ENCODE results near the gene SCNN1G. TPM values are rescaled to one million over a fixed set of nuclear protein-coding genes. Genes with fewer than 3 reads are reported as not detected.
"Not testable (repeated sequence)": the region's sequence is repeated elsewhere in the genome, so short reads cannot be mapped to it uniquely, and the experiment has no call there.

Gene SCNN1G, protein sequence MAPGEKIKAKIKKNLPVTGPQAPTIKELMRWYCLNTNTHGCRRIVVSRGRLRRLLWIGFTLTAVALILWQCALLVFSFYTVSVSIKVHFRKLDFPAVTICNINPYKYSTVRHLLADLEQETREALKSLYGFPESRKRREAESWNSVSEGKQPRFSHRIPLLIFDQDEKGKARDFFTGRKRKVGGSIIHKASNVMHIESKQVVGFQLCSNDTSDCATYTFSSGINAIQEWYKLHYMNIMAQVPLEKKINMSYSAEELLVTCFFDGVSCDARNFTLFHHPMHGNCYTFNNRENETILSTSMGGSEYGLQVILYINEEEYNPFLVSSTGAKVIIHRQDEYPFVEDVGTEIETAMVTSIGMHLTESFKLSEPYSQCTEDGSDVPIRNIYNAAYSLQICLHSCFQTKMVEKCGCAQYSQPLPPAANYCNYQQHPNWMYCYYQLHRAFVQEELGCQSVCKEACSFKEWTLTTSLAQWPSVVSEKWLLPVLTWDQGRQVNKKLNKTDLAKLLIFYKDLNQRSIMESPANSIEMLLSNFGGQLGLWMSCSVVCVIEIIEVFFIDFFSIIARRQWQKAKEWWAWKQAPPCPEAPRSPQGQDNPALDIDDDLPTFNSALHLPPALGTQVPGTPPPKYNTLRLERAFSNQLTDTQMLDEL
- not detected in 2 replicates for total RNA-seq

DNA sequence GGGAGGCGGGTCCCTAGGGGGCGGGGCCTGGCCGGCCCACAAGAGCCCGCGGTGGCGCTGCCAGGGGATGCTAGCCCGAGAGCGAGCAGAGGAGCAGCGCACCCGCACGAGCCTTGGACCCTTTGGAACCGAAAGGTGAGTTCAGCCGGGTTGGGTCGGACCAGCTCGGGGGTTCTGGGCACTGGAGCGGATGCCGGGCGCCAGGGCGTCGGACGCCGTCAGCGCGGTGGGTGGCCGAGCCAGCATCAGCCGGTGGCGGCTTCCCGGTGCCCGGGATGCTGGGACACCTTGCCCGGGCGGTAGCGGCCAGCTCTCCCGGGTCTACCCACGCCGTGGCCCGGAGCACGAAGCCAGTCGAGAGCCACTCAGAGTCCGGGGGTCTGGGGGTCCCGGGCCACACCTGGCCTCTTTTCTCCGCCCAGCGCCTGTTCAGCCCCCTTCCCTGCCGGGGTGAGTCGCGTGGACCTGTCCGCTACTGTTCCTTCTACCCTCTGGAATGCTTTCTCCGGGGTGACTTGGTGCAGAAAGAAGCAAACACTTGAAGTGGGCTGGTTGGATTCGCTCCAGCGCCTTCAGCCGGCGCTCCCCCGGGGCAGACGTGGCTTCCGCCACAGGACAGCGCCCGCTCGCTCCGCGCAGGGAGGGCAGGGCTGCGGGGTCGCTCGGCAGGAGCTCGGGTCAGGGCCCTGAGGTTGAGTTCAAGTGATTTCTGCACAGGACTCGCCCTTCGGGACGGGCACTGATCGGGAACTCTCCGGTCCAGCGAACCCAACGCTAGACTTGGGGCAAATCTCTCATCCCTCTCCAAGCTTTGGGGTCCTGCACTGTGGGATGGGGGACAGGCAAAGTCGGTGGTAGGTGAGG, at the start of gene SCNN1G:
Gene SCNN1G, plus strand, starts transcription at position 67 of the 864 bp plus-strand sequence. CDS start 3,527 bp downstream, outside the sequence.
- peak; percentile 1 for DNase-seq (ENCODE audit: low spot score)

DNA sequence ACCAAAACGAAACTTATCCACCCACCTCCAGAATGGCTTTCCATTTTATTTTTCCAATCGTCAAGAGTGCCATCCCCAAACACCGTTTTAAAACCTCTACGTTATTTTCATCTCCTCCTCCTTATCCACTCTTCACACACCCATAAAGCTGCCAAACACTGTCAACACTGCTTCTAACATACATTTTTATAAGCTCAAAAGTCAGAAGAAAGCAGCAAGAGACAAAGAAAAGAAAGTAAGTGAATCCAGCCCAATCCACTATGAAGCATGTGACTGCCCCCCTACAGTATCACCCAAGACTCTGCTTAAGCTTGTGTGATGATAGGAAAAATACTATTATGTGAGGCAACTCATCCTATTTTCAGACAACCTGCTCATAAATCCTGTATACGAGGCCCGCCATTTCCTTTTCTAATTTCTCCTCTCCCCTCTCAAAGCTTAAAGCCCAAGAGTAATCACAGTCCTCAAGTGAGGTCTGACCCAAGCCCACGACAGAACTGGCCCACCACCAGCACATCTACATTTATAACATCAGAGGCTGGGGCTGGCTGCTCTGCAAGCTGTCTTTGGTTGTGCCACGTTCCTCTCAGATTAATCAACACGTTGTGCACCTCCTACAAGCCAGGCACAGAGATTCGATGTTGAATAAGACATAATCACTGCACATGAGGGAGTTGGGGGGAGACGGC, 49.6 kb upstream of the SCNN1G start:
- H3K4me3 Mint-ChIP-seq = no peak overlapping the region
- H3K27me3 Mint-ChIP-seq (ENCODE audit: insufficient read depth) = peaks cover 4% of the 10 kb centered on the region
- intact Hi-C loops (cut with micrococcal nuclease) = no loop called here
- peaks cover 21% of the 10 kb centered on the region for H3K9me3 Mint-ChIP-seq
- H3K36me3 Mint-ChIP-seq (ENCODE audit: low read depth) = peaks cover 4% of the 10 kb centered on the region
- DNase-seq (ENCODE audit: low spot score) = no peak
- peaks cover 19% of the 10 kb centered on the region for H3K4me1 Mint-ChIP-seq (ENCODE audit: low read depth)
- no peak overlapping the region for H3K27ac Mint-ChIP-seq

More for the DNA sequence above, at the start of gene SCNN1G:
- no peaks in the 10 kb centered on the region for H3K36me3 Mint-ChIP-seq (ENCODE audit: low read depth)
- no peak within 1 kb of the TSS for H3K27ac Mint-ChIP-seq
- intact Hi-C loops (cut with micrococcal nuclease) = loop anchor here (1.0 kb wide), 1 partner anchor 251 kb away; no protein-coding TSS in a partner anchor
- peak within 1 kb of the TSS; percentile 17 for H3K4me3 Mint-ChIP-seq
- H3K9me3 Mint-ChIP-seq = no peaks in the 10 kb centered on the region
- H3K27me3 Mint-ChIP-seq (ENCODE audit: insufficient read depth) = peaks cover 43% of the 10 kb centered on the region
- H3K4me1 Mint-ChIP-seq (ENCODE audit: low read depth) = peaks cover 6% of the 10 kb centered on the region

DNA sequence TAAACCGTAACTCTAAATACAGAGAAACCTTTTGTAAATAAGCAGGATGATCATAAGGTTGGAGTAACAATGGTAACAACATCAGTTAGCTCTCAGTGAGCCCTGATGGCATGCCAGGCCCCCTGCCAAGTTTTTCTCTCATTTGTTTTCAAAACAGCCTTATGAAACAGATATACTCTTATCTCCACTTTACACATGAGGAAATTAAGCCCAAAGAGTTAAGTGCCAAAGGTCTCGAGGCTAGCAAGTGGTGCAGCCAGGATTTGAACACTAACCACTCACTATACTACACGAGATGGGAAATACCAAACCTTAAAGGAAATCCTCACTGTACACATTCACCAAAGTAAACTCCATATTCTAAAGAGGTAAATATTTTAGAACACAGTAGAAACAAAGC, 48.3 kb upstream of the SCNN1G start:
- peaks cover 32% of the 10 kb centered on the region for H3K9me3 Mint-ChIP-seq
- peaks cover 2% of the 10 kb centered on the region for H3K27me3 Mint-ChIP-seq (ENCODE audit: insufficient read depth)
- H3K4me3 Mint-ChIP-seq = no peak overlapping the region
- peaks cover 19% of the 10 kb centered on the region for H3K4me1 Mint-ChIP-seq (ENCODE audit: low read depth)
- no peak for DNase-seq (ENCODE audit: low spot score)
- no peak overlapping the region for H3K27ac Mint-ChIP-seq
- peaks cover 4% of the 10 kb centered on the region for H3K36me3 Mint-ChIP-seq (ENCODE audit: low read depth)
- intact Hi-C loops (cut with micrococcal nuclease) = no loop called here

DNA sequence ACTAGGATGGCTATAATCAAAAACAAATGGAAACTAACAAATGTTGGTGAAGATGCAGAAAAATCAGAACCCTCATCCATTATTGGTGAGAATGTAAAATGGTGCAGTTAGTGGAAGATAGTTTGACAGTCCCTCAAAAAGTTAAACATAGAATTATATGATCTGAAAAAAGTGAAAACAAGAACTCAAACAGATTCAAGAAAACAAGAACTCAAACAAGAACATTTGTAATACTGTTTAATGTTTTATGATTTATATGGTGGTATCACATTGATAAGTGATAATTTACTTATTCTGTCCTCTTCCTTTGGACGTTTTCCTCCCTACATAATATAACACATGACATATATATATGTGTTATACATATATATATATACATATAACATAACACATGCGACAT, 45.3 kb upstream of the SCNN1G start:
- Mint-ChIP-seq H3K27ac (no peak overlapping the region), H3K4me1 (ENCODE audit: low read depth) (peaks cover 11% of the 10 kb centered on the region), H3K36me3 (ENCODE audit: low read depth) (peaks cover 4% of the 10 kb centered on the region), H3K27me3 (ENCODE audit: insufficient read depth) (no peaks in the 10 kb centered on the region), H3K9me3 (peaks cover 32% of the 10 kb centered on the region), H3K4me3 (no peak overlapping the region)
- no peak for DNase-seq (ENCODE audit: low spot score)
- intact Hi-C loops (cut with micrococcal nuclease) = no loop called here

DNA sequence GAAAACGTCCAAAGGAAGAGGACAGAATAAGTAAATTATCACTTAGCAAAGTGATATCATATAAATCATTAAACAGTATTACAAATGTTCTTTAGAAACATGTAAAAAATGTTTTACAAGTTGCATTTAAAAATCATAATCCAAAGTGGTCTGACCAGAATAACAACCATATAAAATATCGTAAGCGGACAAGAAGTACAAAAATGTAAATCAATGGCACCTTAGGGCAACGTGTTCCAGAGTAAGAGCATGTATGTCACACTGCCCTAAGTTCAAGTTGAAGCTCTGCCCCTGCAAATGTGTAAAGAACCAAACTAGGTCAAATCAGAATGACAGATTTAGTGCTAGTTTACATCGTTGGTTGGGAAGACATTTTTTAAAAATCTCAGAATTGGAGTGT, 44.7 kb upstream of the SCNN1G start:
- Mint-ChIP-seq H3K27me3 (ENCODE audit: insufficient read depth) (no peaks in the 10 kb centered on the region), H3K36me3 (ENCODE audit: low read depth) (peaks cover 4% of the 10 kb centered on the region), H3K4me1 (ENCODE audit: low read depth) (peaks cover 5% of the 10 kb centered on the region), H3K9me3 (peaks cover 32% of the 10 kb centered on the region), H3K4me3 (no peak overlapping the region), H3K27ac (no peak overlapping the region)
- DNase-seq (ENCODE audit: low spot score) = no peak
- intact Hi-C loops (cut with micrococcal nuclease) = no loop called here

DNA sequence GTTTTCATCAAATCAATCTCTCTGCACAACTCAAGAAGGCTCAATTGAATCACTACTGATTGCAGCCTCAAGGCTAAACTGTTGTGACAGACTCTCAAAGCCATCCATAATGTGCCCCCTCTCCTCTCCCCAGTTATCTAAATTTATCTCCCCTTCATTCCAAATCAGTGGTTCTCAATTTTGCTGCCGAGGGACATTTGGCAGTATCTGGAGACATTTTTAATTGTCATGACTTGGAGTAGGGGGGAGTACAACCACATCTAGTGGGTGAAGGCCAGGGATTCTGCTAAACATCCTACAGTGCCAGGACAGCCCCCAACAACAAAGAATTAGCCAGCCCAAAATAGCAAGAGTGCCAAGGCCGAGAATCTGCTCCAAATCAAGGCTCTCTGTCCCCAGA, 42.4 kb upstream of the SCNN1G start:
- intact Hi-C loops (cut with micrococcal nuclease) = no loop called here
- no peak for DNase-seq (ENCODE audit: low spot score)
- no peaks in the 10 kb centered on the region for H3K27me3 Mint-ChIP-seq (ENCODE audit: insufficient read depth)

DNA sequence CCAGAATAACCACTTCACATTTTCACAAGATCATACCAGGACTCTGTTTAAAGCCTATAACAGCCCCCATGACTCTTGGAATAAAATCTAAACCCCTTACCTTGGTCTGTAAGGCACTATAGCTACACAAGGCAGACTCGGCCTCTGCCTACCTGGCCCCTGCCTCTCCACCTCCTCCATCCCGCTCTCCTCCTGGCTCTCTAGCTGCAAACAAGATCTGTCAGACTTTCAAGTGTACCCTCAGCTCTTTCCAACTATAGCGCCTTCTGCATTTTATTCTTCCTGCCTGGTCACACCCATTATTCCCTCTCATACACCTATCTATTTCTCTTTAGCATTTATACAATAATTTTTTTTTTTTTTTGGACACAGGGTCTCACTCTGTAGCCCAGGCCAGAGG, 41.5 kb upstream of the SCNN1G start:
- Mint-ChIP-seq H3K4me3 (no peak overlapping the region), H3K4me1 (ENCODE audit: low read depth) (peaks cover 9% of the 10 kb centered on the region), H3K27ac (no peak overlapping the region), H3K27me3 (ENCODE audit: insufficient read depth) (no peaks in the 10 kb centered on the region), H3K9me3 (peaks cover 22% of the 10 kb centered on the region), H3K36me3 (ENCODE audit: low read depth) (peaks cover 2% of the 10 kb centered on the region)
- DNase-seq (ENCODE audit: low spot score) = no peak
- intact Hi-C loops (cut with micrococcal nuclease) = no loop called here

More for the DNA sequence above, 42.4 kb upstream of the SCNN1G start:
- peaks cover 30% of the 10 kb centered on the region for H3K9me3 Mint-ChIP-seq
- peaks cover 2% of the 10 kb centered on the region for H3K36me3 Mint-ChIP-seq (ENCODE audit: low read depth)
- H3K27ac Mint-ChIP-seq = no peak overlapping the region
- H3K4me1 Mint-ChIP-seq (ENCODE audit: low read depth) = peaks cover 5% of the 10 kb centered on the region
- no peak overlapping the region for H3K4me3 Mint-ChIP-seq

DNA sequence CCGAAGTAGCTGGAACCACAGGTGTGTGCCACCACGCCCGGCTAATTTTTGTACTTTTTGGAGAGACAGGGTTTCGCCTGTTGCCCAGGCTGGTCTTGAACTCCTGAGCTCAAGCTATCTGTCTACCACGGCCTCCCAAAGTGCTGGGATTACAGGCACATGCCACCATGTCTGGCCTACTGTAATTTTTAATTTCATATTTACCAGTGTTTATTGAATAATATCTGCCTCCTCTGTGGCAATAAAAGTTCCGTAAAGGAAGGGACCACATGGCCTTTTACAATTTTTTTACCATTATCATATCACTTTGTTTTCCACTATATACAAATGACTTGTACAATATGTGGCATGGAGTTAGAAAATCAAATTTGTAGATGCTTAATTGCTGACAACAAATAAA, 41.0 kb upstream of the SCNN1G start:
- H3K9me3 Mint-ChIP-seq = peaks cover 19% of the 10 kb centered on the region
- peaks cover 2% of the 10 kb centered on the region for H3K36me3 Mint-ChIP-seq (ENCODE audit: low read depth)
- intact Hi-C loops (cut with micrococcal nuclease) = no loop called here
- H3K4me1 Mint-ChIP-seq (ENCODE audit: low read depth) = peaks cover 9% of the 10 kb centered on the region
- no peak overlapping the region for H3K27ac Mint-ChIP-seq
- no peak for DNase-seq (ENCODE audit: low spot score)
- no peaks in the 10 kb centered on the region for H3K27me3 Mint-ChIP-seq (ENCODE audit: insufficient read depth)
- no peak overlapping the region for H3K4me3 Mint-ChIP-seq

DNA sequence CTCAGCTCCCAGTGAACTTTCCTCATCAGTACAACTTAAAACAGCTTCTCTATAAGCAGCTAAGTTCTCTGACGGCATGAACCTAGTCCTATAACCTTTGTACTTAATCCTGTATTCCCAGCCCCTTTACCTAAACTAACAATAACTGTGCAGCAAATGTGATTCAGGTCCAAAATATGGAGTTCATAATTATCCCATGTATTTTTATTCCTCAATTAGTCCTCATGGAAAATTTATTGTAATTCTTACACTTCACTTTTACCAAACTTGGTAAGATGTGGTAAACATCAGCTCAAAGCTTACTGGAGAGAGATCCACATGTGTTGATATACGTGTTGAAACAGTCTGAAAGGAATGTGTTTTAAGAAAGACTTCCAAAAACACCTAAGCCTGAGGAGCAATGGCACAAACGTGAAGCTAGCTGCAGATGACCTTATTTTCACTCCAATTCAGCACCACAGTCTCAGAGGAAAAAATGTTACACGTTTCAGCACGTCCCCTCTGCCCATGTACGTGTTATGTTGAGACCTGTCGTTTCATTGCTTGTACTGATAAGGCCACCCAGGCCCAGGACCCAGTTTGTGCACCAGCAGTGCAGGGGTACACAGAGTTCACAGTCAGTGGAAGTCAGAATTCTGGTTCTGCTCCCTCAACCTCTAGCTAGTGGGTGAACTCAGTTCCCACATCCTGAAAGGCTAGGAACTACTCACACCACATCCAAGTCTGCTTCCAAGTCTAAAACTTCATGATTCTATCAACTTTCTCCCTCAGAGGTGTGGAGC, 40.4 kb upstream of the SCNN1G start:
- Mint-ChIP-seq H3K27ac (no peak overlapping the region), H3K36me3 (ENCODE audit: low read depth) (peaks cover 2% of the 10 kb centered on the region), H3K27me3 (ENCODE audit: insufficient read depth) (no peaks in the 10 kb centered on the region), H3K4me1 (ENCODE audit: low read depth) (peaks cover 11% of the 10 kb centered on the region), H3K9me3 (peaks cover 17% of the 10 kb centered on the region), H3K4me3 (no peak overlapping the region)
- intact Hi-C loops (cut with micrococcal nuclease) = no loop called here
- DNase-seq (ENCODE audit: low spot score) = no peak

DNA sequence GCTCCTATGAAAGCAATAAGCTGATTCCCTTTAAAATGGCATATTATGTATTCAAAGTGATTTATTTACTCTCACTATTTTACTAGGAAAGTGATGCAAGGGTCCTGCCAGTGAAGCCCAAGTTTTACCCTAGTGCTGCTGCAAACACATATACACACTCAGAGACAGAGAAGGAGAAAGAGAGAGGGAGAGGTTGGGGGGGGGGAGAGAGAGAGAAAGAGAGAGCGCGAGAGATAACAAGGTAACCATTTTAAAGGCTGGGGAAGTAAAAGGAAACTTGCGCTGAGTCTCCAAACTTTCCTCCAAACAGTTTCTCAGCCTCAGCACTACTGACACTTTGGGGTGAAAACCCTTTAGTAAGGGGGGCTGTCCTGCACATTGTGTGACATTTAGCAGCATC, 39.2 kb upstream of the SCNN1G start:
- intact Hi-C loops (cut with micrococcal nuclease) = no loop called here
- Mint-ChIP-seq H3K9me3 (peaks cover 6% of the 10 kb centered on the region), H3K4me3 (no peak overlapping the region), H3K36me3 (ENCODE audit: low read depth) (no peaks in the 10 kb centered on the region), H3K27me3 (ENCODE audit: insufficient read depth) (peaks cover 2% of the 10 kb centered on the region), H3K27ac (no peak overlapping the region), H3K4me1 (ENCODE audit: low read depth) (peaks cover 21% of the 10 kb centered on the region)
- DNase-seq (ENCODE audit: low spot score) = no peak

DNA sequence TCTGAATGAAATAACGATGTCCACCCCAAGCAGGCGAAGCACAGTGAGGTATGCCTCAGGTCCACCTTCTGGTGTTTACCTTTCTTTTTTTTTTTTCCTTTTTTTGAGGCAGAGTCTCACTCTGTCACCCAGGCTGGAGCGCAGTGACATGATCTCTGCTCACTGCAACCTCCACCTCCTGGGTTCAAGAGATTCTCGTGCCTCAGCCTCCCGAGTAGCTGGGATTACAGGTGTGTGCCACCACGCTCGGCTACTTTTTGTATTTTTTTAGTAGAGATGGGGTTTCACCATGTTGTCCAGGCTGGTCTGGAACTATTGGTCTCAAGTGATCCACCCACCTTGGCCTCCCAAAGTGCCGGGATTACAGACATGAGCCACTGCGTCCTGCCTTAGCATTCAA, 38.2 kb upstream of the SCNN1G start:
- H3K27me3 Mint-ChIP-seq (ENCODE audit: insufficient read depth); H3K9me3 Mint-ChIP-seq; H3K36me3 Mint-ChIP-seq (ENCODE audit: low read depth); intact Hi-C loops (cut with micrococcal nuclease); H3K27ac Mint-ChIP-seq; H3K4me3 Mint-ChIP-seq; DNase-seq (ENCODE audit: low spot score): not testable (repeated sequence)
- peaks cover 22% of the 10 kb centered on the region for H3K4me1 Mint-ChIP-seq (ENCODE audit: low read depth)

DNA sequence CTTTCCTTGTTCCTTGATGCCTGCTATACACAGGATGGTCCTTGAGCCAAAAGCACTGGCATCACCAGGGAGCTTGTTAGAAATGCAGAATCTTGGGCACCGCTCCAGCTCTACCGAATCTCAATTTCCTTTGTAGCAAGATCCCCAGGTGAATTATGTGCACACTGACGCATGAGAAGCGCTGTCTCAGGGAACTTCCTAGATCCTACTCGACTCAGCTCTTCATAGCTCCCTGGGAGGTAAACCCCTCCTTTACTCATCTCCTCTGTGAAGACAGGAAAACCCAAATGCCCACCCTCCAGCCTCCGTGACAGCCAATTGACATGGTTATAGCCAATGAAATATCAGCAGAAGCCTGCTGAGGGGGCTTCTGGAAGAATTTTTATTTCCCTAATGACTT, 37.4 kb upstream of the SCNN1G start:
- intact Hi-C loops (cut with micrococcal nuclease) = loop anchor here (5.0 kb wide), 1 partner anchor 1548 kb away; the partner anchor contains the start of gene METTL9
- Mint-ChIP-seq H3K9me3 (no peaks in the 10 kb centered on the region), H3K27ac (no peak overlapping the region), H3K4me1 (ENCODE audit: low read depth) (peaks cover 30% of the 10 kb centered on the region), H3K27me3 (ENCODE audit: insufficient read depth) (peaks cover 2% of the 10 kb centered on the region), H3K36me3 (ENCODE audit: low read depth) (no peaks in the 10 kb centered on the region), H3K4me3 (no peak overlapping the region)
- DNase-seq (ENCODE audit: low spot score) = no peak
